Measurements from ENCODE around the gene DOCK6. TPM values are rescaled to one million over a fixed set of nuclear protein-coding genes. Genes with fewer than 3 reads are reported as not detected.

Gene DOCK6
- total and polyA plus RNA-seq, 2 of the 13 experiments (the other 11 are each of a cell fraction or from before 2014, with no cell fraction given) = 5.4 to 38.1 TPM

GRCh38 chr19:11236324-11237301, 25.7 kb downstream of the DOCK6 start (continued):
- TF ChIP-seq TRIM22 (IDR thresholded peaks at IDR 0.05) = no peak
- TF ChIP-seq ZNF839 (CRISPR knock-in tag; IDR thresholded peaks at IDR 0.05; ENCODE audit: borderline replicate concordance) = no peak
- TF ChIP-seq ZSCAN25 (CRISPR knock-in tag; IDR thresholded peaks at IDR 0.05) = peak; percentile 89
- no peak; the same call in 1 of the 2 replicates for TF ChIP-seq SNAPC5 (CRISPR knock-in tag; IDR thresholded peaks at IDR 0.05; ENCODE audit: borderline replicate concordance)
- TF ChIP-seq MTA3 (CRISPR knock-in tag; IDR thresholded peaks at IDR 0.05) = no peak
- TF ChIP-seq FLYWCH1 (CRISPR knock-in tag; IDR thresholded peaks at IDR 0.05) = no peak
- peak; percentile 91 for TF ChIP-seq BCL6 (CRISPR knock-in tag; IDR thresholded peaks at IDR 0.05)
- peak; percentile 89 for TF ChIP-seq NR0B2 (CRISPR knock-in tag; IDR thresholded peaks at IDR 0.05)
- no peak for TF ChIP-seq ZNF7 (CRISPR knock-in tag; IDR thresholded peaks at IDR 0.05)
- TF ChIP-seq RELA (CRISPR knock-in tag; IDR thresholded peaks at IDR 0.05) = no peak
- TF ChIP-seq BRCA1 (CRISPR knock-in tag; IDR thresholded peaks at IDR 0.05) = no peak
- TF ChIP-seq PATZ1 (CRISPR knock-in tag; IDR thresholded peaks at IDR 0.05) = peak; percentile 98
- no peak for TF ChIP-seq HNRNPH1 (optimal IDR thresholded peaks at IDR 0.05; ENCODE audit: low read depth, low read length)
- TF ChIP-seq ZNF788 (CRISPR knock-in tag; IDR thresholded peaks at IDR 0.05; ENCODE audit: borderline replicate concordance) = peak; percentile 78; the same call in 1 of the 2 replicates
- no peak for TF ChIP-seq ZNF414 (CRISPR knock-in tag; IDR thresholded peaks at IDR 0.05)
- no peak for TF ChIP-seq PAX8 (CRISPR knock-in tag; IDR thresholded peaks at IDR 0.05; ENCODE audit: borderline replicate concordance)
- TF ChIP-seq SIX4 (CRISPR knock-in tag; IDR thresholded peaks at IDR 0.05) = peak; percentile 30; the same call in 1 of the 2 replicates
- TF ChIP-seq ATF2 (CRISPR knock-in tag; IDR thresholded peaks at IDR 0.05) = peak; percentile 67; the same call in 1 of the 2 replicates
- TF ChIP-seq ZSCAN30 (CRISPR knock-in tag; IDR thresholded peaks at IDR 0.05) = no peak
- TF ChIP-seq ZNF205 (CRISPR knock-in tag; IDR thresholded peaks at IDR 0.05) = peak; percentile 21; the same call in 1 of the 2 replicates
- no peak for TF ChIP-seq NPAS2 (CRISPR knock-in tag; IDR thresholded peaks at IDR 0.05; ENCODE audit: borderline replicate concordance)
- TF ChIP-seq ZNF513 (CRISPR knock-in tag; conservative IDR thresholded peaks at IDR 0.05) = no peak

Measured in HepG2 (cell line).